H9 (cell line): ENCODE data around the gene RCAN1. TPM values are rescaled to one million over a fixed set of nuclear protein-coding genes. Genes with fewer than 3 reads are reported as not detected.

Experiments used
- DNase-seq: peaks from one replicate; pipeline ENCODE4 v3.0.0-alpha.2; 2017
- H2AFZ ChIP-seq: one replicate; pipeline ENCODE4 v1.6.1; 2013; ENCODE audit warnings: mild to moderate bottlenecking, low read length, control low read depth, moderate library complexity
- H2AK5ac ChIP-seq: 2 replicates; pipeline ENCODE4 v1.6.1; 2013; ENCODE audit warnings: low read length, control low read depth, mixed read lengths; ENCODE audit not compliant: insufficient read length
- H2BK120ac ChIP-seq: one replicate; pipeline ENCODE4 v1.6.1; 2013; ENCODE audit warnings: low read depth, mild to moderate bottlenecking, low read length, control low read depth, inconsistent platforms; ENCODE audit not compliant: poor library complexity, severe bottlenecking
- H2BK12ac ChIP-seq: 2 replicates; pipeline ENCODE4 v1.6.1; 2013; ENCODE audit warnings: low read length, control low read depth, mixed read lengths, low read depth; ENCODE audit not compliant: insufficient read length
- H2BK15ac ChIP-seq: 2 replicates; pipeline ENCODE4 v1.6.1; 2013; ENCODE audit warnings: low read depth, low read length, control low read depth
- H2BK20ac ChIP-seq: one replicate; pipeline ENCODE4 v1.6.1; 2013; ENCODE audit warnings: low read depth, mild to moderate bottlenecking, low read length, control low read depth, inconsistent platforms; ENCODE audit not compliant: poor library complexity, severe bottlenecking
- H2BK5ac ChIP-seq: 2 replicates; pipeline ENCODE4 v1.6.1; 2013; ENCODE audit warnings: low read length, control low read depth, mixed read lengths; ENCODE audit not compliant: insufficient read length
- H3K14ac ChIP-seq: 2 replicates; pipeline ENCODE4 v1.6.1; 2013; ENCODE audit warnings: low read length, control low read depth; ENCODE audit not compliant: insufficient read depth
- H3K18ac ChIP-seq: 2 replicates; pipeline ENCODE4 v1.6.1; 2013; ENCODE audit warnings: low read depth, mild to moderate bottlenecking, mixed read lengths, low read length, control low read depth; ENCODE audit not compliant: insufficient read length
- H3K23ac ChIP-seq: 2 replicates; pipeline ENCODE4 v1.6.1; 2013; ENCODE audit warnings: low read length, control low read depth, mixed read lengths, low read depth; ENCODE audit not compliant: insufficient read length
- H3K23me2 ChIP-seq: 2 replicates; pipeline ENCODE4 v1.6.1; 2013; ENCODE audit warnings: low read depth, mild to moderate bottlenecking, mixed read lengths, low read length, control low read depth; ENCODE audit not compliant: insufficient read length, poor library complexity, severe bottlenecking
- H3K27ac ChIP-seq: 2 replicates; pipeline ENCODE4 v1.5.1; 2013; ENCODE audit warnings: low read length, control low read depth, mixed read lengths, low read depth; ENCODE audit not compliant: insufficient read length
- H3K27me3 ChIP-seq: 2 replicates; pipeline ENCODE4 v1.6.1; 2013; ENCODE audit warnings: low read length, control low read depth, inconsistent platforms; ENCODE audit not compliant: insufficient read depth
- H3K4ac ChIP-seq: 2 replicates; pipeline ENCODE4 v1.6.1; 2013; ENCODE audit warnings: low read depth, mild to moderate bottlenecking, control low read depth, inconsistent platforms, low read length, moderate library complexity
- H3K4me1 ChIP-seq: 2 replicates; pipeline ENCODE4 v1.6.1; 2013; ENCODE audit warnings: low read length, control low read depth, inconsistent platforms; ENCODE audit not compliant: insufficient read depth
- H3K4me2 ChIP-seq: 2 replicates; pipeline ENCODE4 v1.6.1; 2013; ENCODE audit warnings: low read length, control low read depth, mixed read lengths; ENCODE audit not compliant: insufficient read length, insufficient read depth
- H3K56ac ChIP-seq: 2 replicates; pipeline ENCODE4 v1.6.1; 2013; ENCODE audit warnings: low read depth, mild to moderate bottlenecking, mixed read lengths, low read length, control low read depth; ENCODE audit not compliant: insufficient read length
- H3K79me1 ChIP-seq: 2 replicates; pipeline ENCODE4 v1.6.1; 2013; ENCODE audit warnings: low read depth, mild to moderate bottlenecking, moderate library complexity, low read length, control low read depth, inconsistent platforms; ENCODE audit not compliant: insufficient read depth, poor library complexity, severe bottlenecking
- H3K79me2 ChIP-seq: 2 replicates; pipeline ENCODE4 v1.6.1; 2013; ENCODE audit warnings: low read length, control low read depth, inconsistent platforms; ENCODE audit not compliant: insufficient read depth
- H3K9ac ChIP-seq: 2 replicates; pipeline ENCODE4 v1.6.1; 2013; ENCODE audit warnings: low read length, control low read depth, mixed read lengths; ENCODE audit not compliant: insufficient read length; ENCODE audit errors: extremely low read depth
- H3K9me3 ChIP-seq: one replicate; pipeline ENCODE4 v1.6.1; 2013; ENCODE audit warnings: low read depth, low read length, inconsistent platforms; ENCODE audit not compliant: control insufficient read depth
- H3T11ph ChIP-seq: one replicate; pipeline ENCODE4 v1.6.1; 2013; ENCODE audit warnings: mild to moderate bottlenecking, low read length, control low read depth, inconsistent platforms
- H4K20me1 ChIP-seq: one replicate; pipeline ENCODE4 v1.6.1; 2013; ENCODE audit not compliant: control insufficient read depth, insufficient read length, insufficient read depth
- H4K5ac ChIP-seq: 2 replicates; pipeline ENCODE4 v1.6.1; 2013; ENCODE audit warnings: low read depth, mild to moderate bottlenecking, mixed read lengths, low read length, control low read depth; ENCODE audit not compliant: insufficient read length
- H4K8ac ChIP-seq: replicated peaks from 2 replicates; pipeline ENCODE4 v1.6.1; 2013; ENCODE audit warnings: low read length, control low read depth, mixed read lengths, low read depth; ENCODE audit not compliant: insufficient read length
- H4K91ac ChIP-seq: 2 replicates; pipeline ENCODE4 v1.6.1; 2013; ENCODE audit warnings: low read depth, mild to moderate bottlenecking, moderate library complexity, mixed read lengths, low read length, control low read depth; ENCODE audit not compliant: insufficient read length
- H3K27ac Mint-ChIP-seq, 3 experiments: 2 replicates in 2 of 3; 3 replicates in 1 of 3; pipeline ENCODE4 v1.8.0; 2020 to 2021; ENCODE audit warnings: mixed read lengths in 3 of 3, mild to moderate bottlenecking in 1 of 3, moderate library complexity in 1 of 3
- H3K27me3 Mint-ChIP-seq: 2 replicates; pipeline ENCODE4 v1.8.0; 2021; ENCODE audit warnings: low read depth, mild to moderate bottlenecking, moderate library complexity, mixed read lengths
- H3K36me3 Mint-ChIP-seq, 3 experiments: 2 replicates in 2 of 3; 3 replicates in 1 of 3; pipeline ENCODE4 v1.8.0; 2020 to 2021; ENCODE audit warnings: low read depth in 3 of 3, mixed read lengths in 3 of 3; ENCODE audit not compliant: insufficient read depth in 1 of 3
- H3K4me1 Mint-ChIP-seq, 2 experiments: 2 replicates each; pipeline ENCODE4 v1.8.0; 2020; ENCODE audit warnings: mixed read lengths in 2 of 2
- H3K4me3 Mint-ChIP-seq, 2 experiments: 2 replicates in 1 of 2; 3 replicates in 1 of 2; pipeline ENCODE4 v1.8.0; 2020 to 2021; ENCODE audit warnings: mild to moderate bottlenecking in 2 of 2, mixed read lengths in 2 of 2, moderate library complexity in 1 of 2
- H3K9me3 Mint-ChIP-seq, 2 experiments: 2 replicates in 1 of 2; 3 replicates in 1 of 2; pipeline ENCODE4 v1.8.0; 2020; ENCODE audit warnings: mild to moderate bottlenecking in 2 of 2, mixed read lengths in 2 of 2, moderate library complexity in 1 of 2
- WGBS: extraction: QIAGEN DNeasy Blood & Tissue Kit; methylation state at CpG from one replicate; pipeline ENCODE4 v1.1.7; 2013; ENCODE audit warnings: missing lambda C conversion rate, low lambda C conversion rate, mixed read lengths; ENCODE audit not compliant: insufficient read length; ENCODE audit errors: extremely low coverage; 5-methylcytosine and 5-hydroxymethylcytosine counted together
- total RNA-seq: library from RNA; stranded (reverse); gene quantifications from 2 replicates; pipeline ENCODE4 v1.2.1, GENCODE V29; 2021
- TF ChIP-seq, protein P1 (sequence below): fragments of 200-600 bp; sonication (generic); conservative IDR thresholded peaks from 3 replicates; pipeline ENCODE4 v1.8.0; 2021; ENCODE audit warnings: antibody characterized with exemption, mild to moderate bottlenecking

Gene RCAN1
- total RNA-seq, 1 experiment from 2014 or later = 7.0 TPM

DNA sequence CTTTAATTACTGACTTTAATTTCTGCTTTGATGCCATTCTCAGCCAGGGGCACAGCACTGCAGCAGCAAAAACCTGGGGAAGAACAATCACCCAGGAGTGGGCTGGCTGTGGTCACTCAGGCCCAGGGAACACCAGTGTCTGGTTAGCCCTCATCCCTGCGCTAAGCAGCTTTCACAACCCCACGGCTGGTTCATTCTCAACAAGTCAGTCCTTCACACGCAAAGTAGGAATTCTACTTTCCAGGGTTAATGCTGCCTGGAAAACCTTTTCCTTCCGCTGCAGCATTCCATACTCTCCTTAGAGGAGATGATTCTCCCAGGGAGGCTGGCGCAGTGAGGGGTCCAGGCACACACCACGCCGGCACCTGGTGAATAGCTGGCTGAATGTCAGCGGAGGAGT, 78.6 kb downstream of the RCAN1 start:
- WGBS = no CpG with 5 or more reads among the region's 8 CpGs
- H4K20me1 ChIP-seq = no peaks in the 10 kb centered on the region
- no peak overlapping the region for H3K4ac ChIP-seq
- Mint-ChIP-seq H3K4me1 (peaks cover 11 to 12% of the 10 kb centered on the region in 2 experiments), H3K27ac (peak overlapping the region in 1 of 3 experiments; percentile 23; a peak in 1 of 7 replicates), H3K9me3 (no peaks in the 10 kb centered on the region; a peak in 2 of 5 replicates), H3K36me3 (no peaks in the 10 kb centered on the region; a peak in 1 of 7 replicates), H3K4me3 (no peak overlapping the region; a peak in 1 of 5 replicates), H3K27me3 (peaks cover 2% of the 10 kb centered on the region; the same call in 1 of the 2 replicates)
- H3K79me1 ChIP-seq = no peaks in the 10 kb centered on the region
- no peak overlapping the region for H2BK20ac ChIP-seq
- H3K79me2 ChIP-seq = no peaks in the 10 kb centered on the region
- no peak overlapping the region for H4K5ac ChIP-seq
- no peak overlapping the region for H3K23ac ChIP-seq
- H3K4me1 ChIP-seq = peaks cover 2% of the 10 kb centered on the region; the same call in 1 of the 2 replicates
- no peak overlapping the region for H2AFZ ChIP-seq
- no peaks in the 10 kb centered on the region for H3K23me2 ChIP-seq
- H2BK15ac ChIP-seq = no peak overlapping the region
- no peak overlapping the region for H3K4me2 ChIP-seq
- H3K27me3 ChIP-seq = no peaks in the 10 kb centered on the region
- H3K9me3 ChIP-seq = no peaks in the 10 kb centered on the region
- H2AK5ac ChIP-seq = no peak overlapping the region
- H3K27ac ChIP-seq = no peak overlapping the region
- H4K91ac ChIP-seq = no peak overlapping the region
- no peak overlapping the region for H2BK120ac ChIP-seq
- H3K9ac ChIP-seq = no peak overlapping the region
- no peak overlapping the region for H4K8ac ChIP-seq
- no peak overlapping the region for H2BK12ac ChIP-seq
- no peak overlapping the region for H3K18ac ChIP-seq
- no peak overlapping the region for H3K56ac ChIP-seq
- TF ChIP-seq, protein P1, sequence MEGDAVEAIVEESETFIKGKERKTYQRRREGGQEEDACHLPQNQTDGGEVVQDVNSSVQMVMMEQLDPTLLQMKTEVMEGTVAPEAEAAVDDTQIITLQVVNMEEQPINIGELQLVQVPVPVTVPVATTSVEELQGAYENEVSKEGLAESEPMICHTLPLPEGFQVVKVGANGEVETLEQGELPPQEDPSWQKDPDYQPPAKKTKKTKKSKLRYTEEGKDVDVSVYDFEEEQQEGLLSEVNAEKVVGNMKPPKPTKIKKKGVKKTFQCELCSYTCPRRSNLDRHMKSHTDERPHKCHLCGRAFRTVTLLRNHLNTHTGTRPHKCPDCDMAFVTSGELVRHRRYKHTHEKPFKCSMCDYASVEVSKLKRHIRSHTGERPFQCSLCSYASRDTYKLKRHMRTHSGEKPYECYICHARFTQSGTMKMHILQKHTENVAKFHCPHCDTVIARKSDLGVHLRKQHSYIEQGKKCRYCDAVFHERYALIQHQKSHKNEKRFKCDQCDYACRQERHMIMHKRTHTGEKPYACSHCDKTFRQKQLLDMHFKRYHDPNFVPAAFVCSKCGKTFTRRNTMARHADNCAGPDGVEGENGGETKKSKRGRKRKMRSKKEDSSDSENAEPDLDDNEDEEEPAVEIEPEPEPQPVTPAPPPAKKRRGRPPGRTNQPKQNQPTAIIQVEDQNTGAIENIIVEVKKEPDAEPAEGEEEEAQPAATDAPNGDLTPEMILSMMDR = no peak
- DNase-seq = no peak
- no peak overlapping the region for H2BK5ac ChIP-seq
- H3K14ac ChIP-seq = no peak overlapping the region
- H3T11ph ChIP-seq = no peak overlapping the region
